Ureter (tissue), 1 donor: ENCODE measurements around the gene ACAD11. TPM values are rescaled to one million over a fixed set of nuclear protein-coding genes. Genes with fewer than 3 reads are reported as not detected.

Experiments used
- DNase-seq: peaks from one replicate; pipeline ENCODE4 v3.0.0-alpha.2; 2020; ENCODE audit warnings: low spot score
- total RNA-seq: library from RNA; stranded (reverse); gene quantifications from one replicate; pipeline ENCODE4 v1.2.4, GENCODE V29; 2023
- donor health status: DM: yes; HTN: yes; CAD: no.

Gene ACAD11, protein sequence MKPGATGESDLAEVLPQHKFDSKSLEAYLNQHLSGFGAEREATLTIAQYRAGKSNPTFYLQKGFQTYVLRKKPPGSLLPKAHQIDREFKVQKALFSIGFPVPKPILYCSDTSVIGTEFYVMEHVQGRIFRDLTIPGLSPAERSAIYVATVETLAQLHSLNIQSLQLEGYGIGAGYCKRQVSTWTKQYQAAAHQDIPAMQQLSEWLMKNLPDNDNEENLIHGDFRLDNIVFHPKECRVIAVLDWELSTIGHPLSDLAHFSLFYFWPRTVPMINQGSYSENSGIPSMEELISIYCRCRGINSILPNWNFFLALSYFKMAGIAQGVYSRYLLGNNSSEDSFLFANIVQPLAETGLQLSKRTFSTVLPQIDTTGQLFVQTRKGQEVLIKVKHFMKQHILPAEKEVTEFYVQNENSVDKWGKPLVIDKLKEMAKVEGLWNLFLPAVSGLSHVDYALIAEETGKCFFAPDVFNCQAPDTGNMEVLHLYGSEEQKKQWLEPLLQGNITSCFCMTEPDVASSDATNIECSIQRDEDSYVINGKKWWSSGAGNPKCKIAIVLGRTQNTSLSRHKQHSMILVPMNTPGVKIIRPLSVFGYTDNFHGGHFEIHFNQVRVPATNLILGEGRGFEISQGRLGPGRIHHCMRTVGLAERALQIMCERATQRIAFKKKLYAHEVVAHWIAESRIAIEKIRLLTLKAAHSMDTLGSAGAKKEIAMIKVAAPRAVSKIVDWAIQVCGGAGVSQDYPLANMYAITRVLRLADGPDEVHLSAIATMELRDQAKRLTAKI
- total RNA-seq, result 23.5 TPM

DNA sequence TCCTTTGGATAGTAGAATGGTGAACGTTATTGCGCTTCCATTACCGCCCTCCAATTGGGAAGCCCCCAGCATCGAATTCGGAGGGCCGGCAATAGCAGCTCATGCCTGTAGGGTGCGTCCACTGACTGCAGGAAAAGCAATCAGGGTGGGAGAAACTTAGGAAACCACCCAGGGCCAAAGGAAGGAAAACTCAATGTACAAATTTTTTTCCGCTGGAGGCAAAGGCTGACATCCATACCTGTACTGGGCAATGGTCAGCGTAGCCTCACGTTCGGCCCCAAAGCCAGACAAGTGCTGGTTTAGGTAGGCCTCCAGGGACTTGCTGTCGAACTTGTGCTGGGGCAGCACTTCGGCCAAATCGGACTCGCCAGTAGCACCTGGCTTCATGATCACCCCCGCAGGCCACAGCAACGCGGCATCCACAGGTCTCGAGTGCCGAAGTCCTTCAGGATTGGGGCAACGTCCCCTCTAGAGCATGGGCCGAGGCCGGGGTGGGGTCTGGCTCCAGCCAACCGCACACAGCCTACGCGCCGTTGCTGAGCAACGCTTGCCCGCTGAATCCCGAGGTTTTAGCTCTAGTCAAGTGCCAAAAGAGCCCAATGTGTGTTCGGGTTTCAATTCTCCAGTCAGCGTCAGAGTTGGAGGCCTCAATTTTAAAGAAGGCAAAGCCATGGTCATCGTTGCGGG, at the start of gene ACAD11:
ACAD11 (minus strand) TSS at position 445 of the 687 bp plus-strand sequence; CDS start at position 387, 58 bp downstream.
- DNase-seq, result peak; percentile 76

DNA sequence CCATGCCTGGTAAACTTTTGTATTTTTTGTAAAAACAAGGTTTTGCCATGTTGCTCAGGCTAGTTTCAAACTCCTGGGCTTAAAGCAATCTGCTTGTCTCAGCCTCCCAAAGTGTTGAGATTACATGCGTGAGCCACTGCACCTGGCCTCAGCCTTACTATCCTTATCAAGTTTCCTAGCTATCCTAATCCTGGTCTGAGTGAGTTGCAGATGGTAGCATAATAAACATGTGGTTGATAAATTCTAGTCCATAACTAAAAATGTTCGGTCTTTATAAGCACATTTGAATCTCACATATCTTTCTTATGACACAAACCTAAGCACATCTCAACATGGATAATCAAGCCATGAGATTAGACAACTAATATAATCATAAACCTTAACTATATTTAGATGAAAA, 44.1 kb upstream of the ACAD11 start:
- DNase-seq, result no peak

DNA sequence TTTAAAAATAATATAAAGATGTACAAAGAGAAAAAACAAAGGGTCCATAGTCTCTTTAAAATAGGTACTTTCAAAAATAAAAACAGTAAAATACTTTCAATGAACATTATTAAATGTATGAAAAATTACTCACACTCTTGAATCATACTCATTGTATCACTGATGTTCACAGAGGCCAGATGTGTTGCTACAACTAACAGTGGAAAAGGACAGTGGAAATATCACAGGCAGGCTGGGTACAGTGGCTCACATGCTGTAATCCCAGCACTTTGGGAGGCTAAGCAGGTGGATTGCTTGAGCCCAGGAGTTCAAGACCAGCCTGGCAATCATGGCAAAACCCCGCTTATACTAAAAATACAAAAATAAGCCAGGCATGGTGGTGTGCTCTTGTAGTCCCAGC, 35.8 kb upstream of the ACAD11 start:
- DNase-seq, result no peak

DNA sequence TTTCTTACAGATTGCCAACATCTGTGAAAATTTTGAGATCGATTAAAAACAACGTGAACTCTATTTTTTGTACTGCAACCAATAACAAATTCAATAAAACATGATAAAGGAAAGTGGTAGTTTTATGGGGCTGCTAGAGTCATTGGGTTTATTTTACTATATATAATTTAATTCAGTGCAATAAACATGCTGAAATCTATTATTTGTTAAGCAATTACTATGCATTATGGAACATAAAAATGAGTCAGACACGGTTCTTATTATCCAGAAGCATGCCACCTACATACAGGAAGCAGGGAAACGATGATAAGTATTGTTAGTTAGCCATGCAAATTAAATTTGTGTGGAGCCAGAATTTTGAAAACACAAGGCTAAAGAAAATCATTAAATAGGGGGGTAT, 35.4 kb upstream of the ACAD11 start:
- no peak for DNase-seq

DNA sequence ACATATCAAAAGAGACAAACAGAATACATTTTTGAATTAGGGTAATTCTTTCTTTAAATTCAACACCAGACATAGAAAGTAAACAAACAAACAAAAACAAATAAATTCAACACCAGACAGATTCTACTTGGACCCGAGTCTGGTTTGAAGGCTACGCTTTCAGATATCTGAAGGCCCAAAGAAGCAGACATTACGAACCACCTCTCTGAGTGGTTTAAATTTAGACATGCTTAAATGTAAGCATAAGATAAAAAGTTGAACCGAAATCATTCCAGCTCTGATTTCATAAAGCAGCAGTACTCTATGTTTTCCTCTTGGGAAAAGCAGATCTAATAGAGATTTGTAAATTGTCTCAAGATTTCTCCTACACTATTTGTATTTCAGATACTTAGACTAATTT, 30.4 kb upstream of the ACAD11 start:
- no peak for DNase-seq

DNA sequence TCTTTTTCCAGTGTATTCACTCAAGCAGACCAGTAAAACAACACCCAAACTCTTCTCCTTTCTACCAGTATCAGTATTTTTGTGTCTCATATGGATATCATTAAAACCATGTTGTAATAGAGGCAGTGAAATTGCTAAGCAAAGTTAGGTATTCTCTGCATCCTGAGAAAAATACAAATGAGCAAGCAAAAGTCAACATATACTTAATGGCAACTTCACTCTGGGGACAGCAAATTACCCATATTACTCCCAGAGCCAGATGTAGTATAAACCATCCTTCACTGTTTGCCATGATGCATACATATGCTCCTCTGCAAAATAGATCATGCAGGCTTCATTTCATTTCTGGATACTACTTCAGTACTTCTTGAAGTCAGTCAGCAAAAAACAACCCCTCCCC, 22.6 kb upstream of the ACAD11 start:
- DNase-seq, result no peak

DNA sequence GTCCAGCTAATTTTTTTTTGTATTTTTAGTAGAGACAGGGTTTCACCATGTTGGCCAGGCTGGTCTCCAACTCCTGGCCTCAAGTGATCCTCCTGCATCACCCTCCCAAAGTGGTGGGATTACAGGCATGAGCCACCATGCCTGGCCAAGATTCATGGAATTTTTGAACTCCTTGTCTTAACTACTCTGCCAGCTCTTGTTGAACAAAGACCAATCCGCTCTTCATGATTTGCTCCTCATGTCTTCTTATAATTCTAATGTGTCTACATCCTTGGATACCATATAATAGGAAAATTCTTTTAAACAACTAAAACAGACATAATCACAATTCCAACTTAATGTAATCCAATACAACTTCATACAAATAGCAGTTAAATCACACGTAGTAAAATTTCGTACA, 21.8 kb upstream of the ACAD11 start:
- no peak for DNase-seq

DNA sequence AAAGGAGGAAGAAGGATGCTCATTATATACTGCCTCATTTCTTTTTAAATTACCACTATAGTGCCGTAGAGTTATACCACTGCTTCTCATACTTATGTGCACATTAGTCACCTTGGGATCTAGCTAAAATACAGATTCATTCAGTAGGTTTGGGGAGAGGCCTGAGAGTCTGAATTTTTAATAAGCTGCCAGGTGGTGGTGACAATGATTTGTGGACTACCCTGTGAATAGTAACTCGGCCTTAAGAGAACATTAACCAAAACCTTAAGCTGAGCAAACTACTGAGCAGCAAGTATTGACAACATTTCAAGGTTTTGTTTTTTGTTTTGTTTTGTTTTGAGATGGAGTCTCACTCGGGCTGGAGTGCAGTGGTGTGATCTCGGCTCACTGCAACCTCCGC, 20.3 kb upstream of the ACAD11 start:
- no peak for DNase-seq

DNA sequence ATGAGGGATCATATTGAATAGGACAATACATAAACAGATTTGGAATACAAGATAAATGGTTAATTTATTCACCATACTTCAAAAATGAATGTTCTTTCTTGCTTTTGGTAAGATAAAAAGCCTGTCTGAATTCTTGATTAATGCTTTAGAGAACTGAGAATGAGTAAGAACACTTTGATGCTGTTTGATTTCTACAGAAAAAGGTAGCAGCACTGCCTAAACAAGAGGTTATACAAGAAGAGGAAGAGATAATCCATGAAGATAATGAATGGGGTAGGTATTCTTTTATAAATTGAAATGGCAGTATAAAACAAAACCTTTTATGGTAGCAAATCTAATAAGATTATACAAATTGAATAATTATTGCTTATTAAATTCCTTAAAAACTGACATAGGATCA, 15.8 kb upstream of the ACAD11 start:
- DNase-seq, result no peak

DNA sequence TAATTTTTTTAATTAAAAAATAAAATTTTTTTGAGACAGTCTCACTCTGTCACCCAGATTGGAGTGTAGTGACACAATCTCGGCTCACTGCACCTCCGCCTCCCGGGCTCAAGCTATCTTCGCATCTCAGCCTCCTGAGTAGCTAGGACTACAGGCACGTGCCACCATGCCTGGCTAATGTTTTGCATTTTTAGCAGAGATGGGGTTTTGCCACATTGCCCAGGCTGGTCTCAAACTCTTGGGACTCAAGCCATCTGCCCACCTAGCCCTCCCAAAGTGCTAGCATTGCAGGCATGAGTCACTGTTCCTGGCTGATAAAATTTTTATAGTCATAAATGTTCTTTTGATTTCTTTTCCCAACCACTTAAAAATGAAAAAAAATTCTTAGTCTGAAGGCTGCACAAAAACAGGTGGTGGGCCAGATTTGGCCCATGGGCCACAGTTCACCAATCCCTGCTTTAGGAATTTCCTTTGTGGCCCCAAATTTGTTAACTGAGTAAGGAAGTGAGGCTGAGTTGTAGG, 9.7 kb upstream of the ACAD11 start:
- DNase-seq, result no peak

DNA sequence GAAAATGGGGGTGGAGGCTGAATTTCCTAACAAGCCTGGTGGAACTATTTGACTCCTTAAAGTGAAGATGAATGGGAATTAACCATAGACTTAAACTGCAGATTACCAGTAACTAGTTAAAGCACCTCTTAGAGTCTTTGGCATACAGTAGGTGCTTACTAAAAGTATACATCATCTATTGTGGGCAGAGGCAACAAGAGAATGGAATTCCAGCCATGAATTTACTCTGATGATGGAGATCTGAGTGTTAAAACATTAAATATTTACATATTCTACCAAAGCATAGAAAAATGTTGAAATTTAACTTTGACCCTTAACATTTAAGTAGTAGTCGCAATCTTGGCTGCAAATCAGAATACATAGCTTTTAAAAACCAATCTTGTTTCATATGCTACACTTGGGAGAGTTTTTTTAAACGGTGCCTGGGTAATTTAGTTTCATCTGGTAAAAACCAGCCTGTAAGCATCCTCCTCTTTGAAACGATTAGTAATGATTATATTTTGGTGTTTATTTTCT, 5.7 kb upstream of the ACAD11 start:
- no peak for DNase-seq

DNA sequence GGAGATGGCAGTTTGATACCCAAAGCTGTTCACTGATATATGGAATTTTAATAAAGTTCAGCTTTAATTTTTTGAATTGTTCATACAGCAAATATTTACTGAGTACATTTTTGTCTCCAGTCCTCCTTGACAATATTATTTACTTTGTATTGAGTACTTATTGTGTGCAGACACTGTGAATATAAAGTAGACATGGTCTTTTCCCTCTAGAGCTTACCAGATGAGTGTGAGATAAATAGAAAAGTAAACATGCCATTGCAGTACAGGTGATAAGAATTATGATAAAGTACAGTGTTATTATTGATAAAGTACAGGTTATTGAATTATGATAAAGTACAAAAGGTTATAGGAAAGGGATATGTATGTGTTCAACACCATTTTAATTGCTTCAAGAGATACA, 2.6 kb upstream of the ACAD11 start:
- no peak for DNase-seq

DNA sequence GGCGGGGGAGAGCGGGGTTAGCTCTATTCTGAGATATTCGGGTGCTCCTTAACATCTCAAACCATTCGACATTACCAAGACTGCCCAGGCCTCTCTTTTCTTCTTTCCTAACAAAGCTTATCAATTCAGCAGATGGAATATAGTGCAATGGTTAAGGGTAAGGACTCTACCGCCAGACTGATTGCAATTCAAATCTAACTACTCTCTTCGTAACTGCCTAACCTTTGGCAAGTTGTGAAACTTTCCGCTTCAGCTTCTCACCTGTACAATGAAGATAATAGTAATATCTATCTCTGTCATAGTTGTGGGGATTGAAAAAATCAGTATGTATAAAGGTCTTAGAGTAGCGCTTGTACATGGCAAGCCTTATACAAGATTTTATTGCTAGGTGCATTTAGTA, 1.5 kb upstream of the ACAD11 start:
- no peak for DNase-seq

DNA sequence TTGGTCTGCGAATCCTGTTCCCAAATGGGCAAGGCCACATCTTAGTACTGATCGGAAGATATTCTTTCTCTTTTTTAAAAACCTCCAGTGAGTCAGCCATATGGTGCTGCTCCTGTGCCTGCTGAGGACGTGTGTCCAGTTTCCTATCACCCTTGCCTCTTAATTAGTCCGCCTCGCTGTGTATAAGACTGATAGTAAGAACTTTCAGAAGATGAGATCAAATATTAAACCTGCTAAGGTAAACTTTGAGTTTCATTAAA, 1.1 kb upstream of the ACAD11 start:
- DNase-seq, result no peak

DNA sequence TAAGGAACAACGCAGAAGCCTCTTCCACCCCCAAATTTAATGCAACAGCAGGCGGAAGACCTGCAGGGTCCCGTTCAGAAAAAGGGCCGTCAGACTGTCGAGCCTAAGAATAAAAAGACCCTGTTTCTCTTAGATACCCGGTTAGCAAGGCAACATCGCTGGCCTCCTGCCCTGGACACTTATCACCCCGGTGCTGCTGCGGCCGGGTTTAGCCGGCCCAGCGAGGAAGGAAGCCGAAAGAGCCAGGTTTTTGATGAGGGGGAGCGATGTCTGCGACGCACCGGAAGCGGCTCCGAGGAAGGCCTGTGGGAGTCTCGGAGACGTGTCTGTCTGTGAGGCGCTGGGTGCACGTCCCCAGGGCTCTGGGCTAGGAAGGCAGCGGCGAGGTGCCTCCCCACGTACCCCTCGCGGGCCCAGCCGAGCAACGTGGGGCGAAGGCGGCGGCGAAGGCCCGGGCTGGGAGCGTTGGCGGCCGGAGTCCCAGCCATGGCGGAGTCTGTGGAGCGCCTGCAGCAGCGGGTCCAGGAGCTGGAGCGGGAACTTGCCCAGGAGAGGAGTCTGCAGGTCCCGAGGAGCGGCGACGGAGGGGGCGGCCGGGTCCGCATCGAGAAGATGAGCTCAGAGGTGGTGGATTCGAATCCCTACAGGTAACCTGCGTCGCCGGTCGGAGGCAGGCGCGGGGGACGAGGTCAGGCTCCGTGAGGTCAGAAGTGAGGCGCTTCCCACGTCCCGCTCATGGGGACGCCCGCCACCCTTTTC, 622 bp upstream of the ACAD11 start, which contains the start of gene UBA5:
UBA5 (plus strand) TSS at position 278 of the 759 bp plus-strand sequence; CDS start at position 487, 209 bp downstream.
- DNase-seq, result peak; percentile 73

DNA sequence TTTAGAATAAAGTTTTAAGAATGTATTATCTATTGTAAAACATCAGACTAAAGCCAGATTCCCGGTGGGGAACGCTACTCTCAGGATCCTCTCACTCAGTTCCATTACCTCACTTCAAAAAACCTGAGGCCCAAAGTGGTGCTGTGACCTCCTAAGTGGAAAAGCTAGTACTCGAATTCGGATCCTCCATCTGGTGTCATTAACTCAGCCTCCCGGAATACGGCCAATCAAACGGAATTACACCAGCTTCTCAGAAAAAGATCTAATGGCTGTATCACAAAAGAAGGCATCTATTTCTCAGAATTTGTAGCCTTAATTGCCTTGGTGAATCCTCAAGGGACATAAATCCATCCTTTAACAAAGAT, 627 bp downstream of the ACAD11 start:
- DNase-seq, result no peak

DNA sequence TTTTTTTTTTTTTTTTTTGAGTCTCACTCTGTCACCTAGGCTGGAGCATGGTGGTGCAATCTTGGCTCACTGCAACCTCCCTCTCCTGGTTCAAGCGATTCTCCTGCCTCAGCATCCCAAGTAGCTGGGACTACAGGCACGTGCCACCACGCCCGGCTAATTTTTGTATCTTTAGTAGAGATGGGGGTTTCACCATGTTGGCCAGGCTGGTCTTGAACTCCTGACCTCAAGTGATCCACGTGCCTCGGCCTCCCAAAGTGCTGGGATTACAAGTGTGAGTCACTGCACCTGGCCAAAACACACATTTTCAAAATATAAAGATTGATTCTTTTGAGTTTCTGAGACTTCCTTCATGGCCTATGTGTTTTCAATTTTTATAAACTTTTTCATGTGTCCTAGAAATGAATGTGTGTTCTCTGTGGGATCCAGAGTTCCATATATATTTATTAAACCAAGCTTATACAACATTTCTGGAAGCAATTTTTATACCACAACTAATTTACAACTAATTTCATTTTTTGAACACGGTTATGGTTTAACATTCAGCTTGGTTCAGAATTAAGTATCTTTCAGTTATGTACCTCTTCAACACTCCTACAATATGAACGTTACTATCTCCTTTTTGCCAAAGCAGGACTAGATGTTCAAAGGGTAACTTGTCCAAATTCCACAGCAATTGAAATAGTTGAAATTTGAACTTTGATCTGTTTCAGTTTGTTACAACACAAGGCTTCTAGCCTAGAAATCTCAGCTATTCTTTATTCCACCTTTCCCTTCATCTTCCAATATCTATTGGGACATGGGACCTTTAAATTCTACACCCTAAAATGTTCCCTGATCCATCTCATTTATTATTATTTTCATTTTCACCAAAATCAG, 1.5 kb downstream of the ACAD11 start:
- no peak for DNase-seq

DNA sequence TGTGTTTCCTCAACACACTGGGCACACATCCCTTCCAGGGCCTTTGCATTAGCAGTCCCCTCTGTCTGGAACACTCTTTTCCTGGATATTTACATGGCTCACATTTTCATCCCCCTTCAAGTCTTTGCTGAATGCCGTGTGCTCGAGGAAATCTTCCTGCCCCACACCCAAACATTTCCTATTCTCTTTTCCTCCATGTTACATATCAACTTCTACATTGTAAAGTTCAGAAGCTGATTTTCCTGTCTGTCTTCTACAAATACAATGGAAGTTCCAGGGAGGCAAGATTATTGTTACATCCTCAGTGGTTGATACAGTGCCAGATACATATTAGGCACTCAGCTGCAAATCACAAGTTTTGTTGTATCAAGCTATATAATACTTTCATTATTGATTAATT, 4.1 kb downstream of the ACAD11 start:
- no peak for DNase-seq

DNA sequence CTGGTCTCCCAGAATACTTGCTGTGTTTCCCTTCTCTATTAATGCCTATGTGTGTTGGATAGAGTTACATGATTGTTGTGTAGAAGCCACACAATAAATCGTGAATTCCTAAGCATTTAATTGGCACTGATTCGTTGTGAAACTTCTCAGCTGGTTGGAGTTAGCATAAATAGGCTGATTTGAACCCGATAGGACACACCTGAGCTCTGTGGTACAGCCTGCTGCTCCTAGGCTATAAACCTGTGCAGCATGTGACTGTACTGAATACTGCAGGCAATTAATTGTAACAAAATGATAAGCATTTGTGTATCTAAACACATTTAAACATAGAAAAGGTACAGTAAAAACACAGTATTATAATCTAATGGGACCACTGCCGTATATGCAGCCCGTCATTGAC, 4.9 kb downstream of the ACAD11 start:
- no peak for DNase-seq

DNA sequence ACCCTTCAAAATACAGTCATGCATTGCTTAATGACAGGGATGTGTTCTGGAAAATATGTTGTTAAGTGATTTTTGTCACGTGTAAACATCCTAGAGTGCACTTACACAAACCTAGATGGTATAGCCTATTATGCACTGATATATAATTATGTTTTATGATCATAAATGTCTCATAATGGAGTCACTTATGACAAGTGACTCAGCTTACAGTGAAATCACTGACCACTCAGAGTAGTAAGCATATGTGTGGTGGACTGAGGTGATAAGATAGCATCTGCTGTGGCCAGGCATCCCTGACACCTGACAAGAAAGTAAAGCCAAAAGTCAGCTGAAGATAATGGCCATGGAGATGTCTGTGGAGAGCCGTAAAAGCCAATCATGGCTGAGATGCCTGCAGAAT, 5.4 kb downstream of the ACAD11 start:
- no peak for DNase-seq
